IPS DF 4.7 (cell line): ENCODE results near the gene LAMB1.

ENCODE experiments used
- DNase-seq: peaks from one replicate; pipeline ENCODE4 v3.0.0-alpha.2; 2013; ENCODE audit warnings: low spot score; ENCODE audit errors: extremely low read depth

Gene LAMB1

GRCh38 chr7:108018668-108019067, 15.7 kb upstream of the LAMB1 start:
- DNase-seq: no peak

GRCh38 chr7:108017776-108018151, 14.8 kb upstream of the LAMB1 start:
- no peak for DNase-seq

GRCh38 chr7:108016841-108017775, 14.1 kb upstream of the LAMB1 start:
- no peak for DNase-seq

GRCh38 chr7:108015740-108016139, 12.8 kb upstream of the LAMB1 start:
- DNase-seq: no peak

- DNase-seq: no peak
Observed at GRCh38 chr7:108014747-108015682, 12.1 kb upstream of the LAMB1 start.

GRCh38 chr7:108014215-108014614, 11.3 kb upstream of the LAMB1 start:
- no peak for DNase-seq

- DNase-seq: no peak
Observed at GRCh38 chr7:108012499-108013430, 9.8 kb upstream of the LAMB1 start.

- no peak for DNase-seq
Observed at GRCh38 chr7:108010377-108010776, 7.4 kb upstream of the LAMB1 start.

- DNase-seq: no peak
Observed at GRCh38 chr7:108009873-108010272, 6.9 kb upstream of the LAMB1 start.

- DNase-seq: no peak
Observed at GRCh38 chr7:108008827-108009226, 5.9 kb upstream of the LAMB1 start.

- DNase-seq: no peak
Observed at GRCh38 chr7:108008240-108008639, 5.3 kb upstream of the LAMB1 start.

GRCh38 chr7:108007762-108008161, 4.8 kb upstream of the LAMB1 start:
- DNase-seq: no peak

- no peak for DNase-seq
Observed at GRCh38 chr7:108007261-108007660, 4.3 kb upstream of the LAMB1 start.

GRCh38 chr7:108004220-108005142, 1.5 kb upstream of the LAMB1 start:
- DNase-seq: no peak

- DNase-seq: no peak
Observed at GRCh38 chr7:108003599-108003935, 606 bp upstream of the LAMB1 start.

- DNase-seq: no peak
Observed at GRCh38 chr7:108001764-108002725, 916 bp downstream of the LAMB1 start.

GRCh38 chr7:108000875-108001763, 1.8 kb downstream of the LAMB1 start:
- no peak for DNase-seq
